GM23248 (cell line): ENCODE measurements around the gene CFAP57.

Source experiments
- EZH2 ChIP-seq: fragments of 200-600 bp; sonication (generic); IDR thresholded peaks from 2 replicates; pipeline ENCODE4 v1.6.1; 2018; ENCODE audit warnings: antibody characterized with exemption, mild to moderate bottlenecking; ENCODE audit not compliant: insufficient read depth, poor library complexity, severe bottlenecking
- EZH2phosphoT487 ChIP-seq: fragments of 200-600 bp; sonication (generic); IDR thresholded peaks from 2 replicates; pipeline ENCODE4 v1.6.1; 2018; ENCODE audit warnings: antibody characterized with exemption, moderate library complexity, mild to moderate bottlenecking, low read depth; ENCODE audit not compliant: insufficient read depth

GRCh38 chr1:43285269-43285990 lies 113.3 kb downstream of the CFAP57 start, which contains the start of gene C1orf210:
- TF ChIP-seq EZH2 (no peak), EZH2phosphoT487 (no peak)
